Mononuclear cell (primary cell): Measurements from ENCODE around the gene FLT1. TPM values are rescaled to one million over a fixed set of nuclear protein-coding genes. Genes with fewer than 3 reads are reported as not detected.

Source experiments
- H3K27me3 ChIP-seq: 2 replicates; pipeline ENCODE4 v1.6.0; 2011; ENCODE audit warnings: low read length, control low read depth; ENCODE audit not compliant: insufficient read depth
- H3K4me1 ChIP-seq: 2 replicates; pipeline ENCODE4 v1.5.1; 2011; ENCODE audit warnings: mild to moderate bottlenecking, low read length, control low read depth; ENCODE audit not compliant: insufficient read depth
- H3K4me3 ChIP-seq: 2 replicates; pipeline ENCODE4 v1.5.1; 2011; ENCODE audit warnings: mild to moderate bottlenecking, low read length, moderate library complexity
- H3K9me3 ChIP-seq: 2 replicates; pipeline ENCODE4 v1.5.1; 2011; ENCODE audit warnings: low read depth, mild to moderate bottlenecking, control low read depth, low read length
- total RNA-seq: library from RNA; depleted of rRNA; stranded (reverse); fragments of >200 nt; gene quantifications from one replicate; pipeline ENCODE4 v1.2.3, GENCODE V29; 2012

Gene FLT1
- total RNA-seq, 1 donor = 1.8 TPM

DNA sequence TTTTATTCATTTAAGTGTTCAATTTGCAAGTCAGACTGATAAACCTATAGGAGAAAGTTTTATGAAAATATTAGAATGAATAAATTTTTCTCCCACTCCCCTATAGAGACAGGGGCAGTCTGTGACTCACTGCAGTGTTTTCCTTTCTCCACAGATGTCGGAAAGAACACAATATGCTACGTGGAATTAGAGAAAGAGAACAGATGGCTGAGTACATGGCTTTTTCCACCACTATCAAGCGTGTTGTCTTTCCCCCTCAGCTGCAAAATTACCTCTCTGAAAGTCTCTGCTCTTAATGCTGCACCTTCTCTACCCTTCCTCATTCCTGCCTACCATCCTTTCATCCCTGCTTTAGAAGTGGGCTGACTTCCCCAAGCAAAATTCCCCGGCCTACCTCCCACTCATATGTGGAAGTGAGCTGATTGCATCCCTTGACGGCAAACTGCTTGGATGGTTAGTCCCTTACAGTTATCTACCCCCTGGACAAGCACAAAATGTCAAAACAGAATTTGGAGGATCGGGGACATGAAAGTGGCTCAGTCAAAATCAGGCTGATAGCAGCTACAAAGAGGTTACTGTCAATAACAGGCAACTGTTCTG, 30.0 kb downstream of the FLT1 start:
- Histone ChIP-seq H3K27me3 (no peaks in the 10 kb centered on the region), H3K4me1 (peaks cover 20% of the 10 kb centered on the region), H3K4me3 (no peak overlapping the region), H3K9me3 (no peaks in the 10 kb centered on the region)

DNA sequence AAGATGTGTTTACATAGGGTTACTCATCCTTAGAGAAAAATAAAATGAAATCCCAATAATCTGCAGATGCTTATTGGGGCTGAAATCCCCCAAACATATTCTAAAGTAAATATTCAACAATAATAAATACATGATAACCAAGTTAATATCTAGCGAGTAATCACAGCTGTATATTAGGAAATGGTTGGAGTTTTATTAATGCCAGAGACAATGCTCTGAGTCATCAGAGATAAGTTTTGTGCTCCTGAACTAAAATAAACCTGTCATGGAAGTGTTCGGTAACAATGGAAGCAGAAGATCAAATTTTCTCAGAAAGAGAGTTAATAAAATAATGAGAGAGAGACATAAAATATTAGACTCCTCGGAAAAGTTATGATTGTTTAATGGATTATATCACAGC, 31.4 kb downstream of the FLT1 start:
- H3K4me1 ChIP-seq = peaks cover 14% of the 10 kb centered on the region
- H3K27me3 ChIP-seq = no peaks in the 10 kb centered on the region
- no peaks in the 10 kb centered on the region for H3K9me3 ChIP-seq
- H3K4me3 ChIP-seq = no peak overlapping the region

DNA sequence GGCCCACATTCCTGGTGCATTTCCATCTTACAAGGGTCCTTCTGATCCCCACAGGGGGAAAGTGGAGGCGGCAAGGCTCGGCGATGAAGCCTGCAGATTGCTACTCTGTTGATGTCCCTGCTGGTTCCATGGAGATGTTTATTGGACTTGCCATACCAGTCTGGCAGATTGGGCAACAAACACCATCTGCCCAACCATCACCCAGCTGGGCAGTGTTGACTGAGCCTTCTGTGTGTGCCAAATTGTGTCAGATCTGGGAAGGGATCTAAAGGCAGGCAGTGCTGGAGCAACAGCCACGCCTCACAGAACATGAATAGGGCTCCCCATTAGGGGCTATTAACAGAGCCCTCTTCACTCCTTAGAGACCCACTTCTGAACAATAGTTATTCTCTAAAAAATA, 35.0 kb downstream of the FLT1 start:
- Histone ChIP-seq H3K9me3 (no peaks in the 10 kb centered on the region), H3K4me3 (no peak overlapping the region), H3K27me3 (no peaks in the 10 kb centered on the region), H3K4me1 (no peaks in the 10 kb centered on the region)

DNA sequence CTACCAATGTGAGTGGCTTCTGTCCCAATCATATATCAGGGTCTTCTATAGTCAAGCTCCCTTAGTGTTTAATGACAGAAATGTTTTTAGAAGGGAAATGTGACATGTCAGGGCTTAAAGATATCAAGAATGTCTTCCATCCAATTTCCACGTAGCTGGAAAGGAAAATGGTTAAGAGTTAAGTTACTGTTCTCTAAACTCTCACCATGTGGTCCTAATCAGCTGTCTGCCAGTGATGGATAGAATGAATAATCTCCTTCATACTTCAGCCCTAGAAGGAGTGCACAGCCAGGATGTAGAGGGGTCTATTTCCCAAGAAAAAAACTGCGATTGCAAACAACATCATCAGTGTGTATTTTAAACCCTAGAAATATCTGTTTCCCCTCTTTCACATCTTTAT, 36.3 kb downstream of the FLT1 start:
- Histone ChIP-seq H3K4me1 (no peaks in the 10 kb centered on the region), H3K4me3 (no peak overlapping the region), H3K27me3 (no peaks in the 10 kb centered on the region), H3K9me3 (no peaks in the 10 kb centered on the region)

DNA sequence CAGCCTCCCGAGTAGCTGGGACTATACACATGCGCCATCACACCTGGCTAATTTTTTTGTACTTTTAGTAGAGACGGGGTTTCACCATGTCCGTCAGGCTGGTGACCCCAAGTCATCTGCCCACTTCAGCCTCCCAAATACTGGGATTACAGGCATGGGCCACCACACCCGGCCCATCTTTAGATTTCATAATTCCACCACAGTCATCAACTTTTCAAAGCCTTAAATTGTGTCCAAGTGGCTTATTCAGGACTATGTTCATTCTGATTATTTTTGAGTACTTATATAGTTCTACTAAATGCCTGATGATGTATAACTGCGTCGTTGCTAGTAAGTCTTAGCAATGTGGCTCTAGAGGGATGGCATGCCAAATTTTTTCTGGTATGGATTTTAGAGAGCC, 36.9 kb downstream of the FLT1 start:
- Histone ChIP-seq H3K4me1 (no peaks in the 10 kb centered on the region), H3K4me3 (no peak overlapping the region), H3K27me3 (no peaks in the 10 kb centered on the region), H3K9me3 (no peaks in the 10 kb centered on the region)

DNA sequence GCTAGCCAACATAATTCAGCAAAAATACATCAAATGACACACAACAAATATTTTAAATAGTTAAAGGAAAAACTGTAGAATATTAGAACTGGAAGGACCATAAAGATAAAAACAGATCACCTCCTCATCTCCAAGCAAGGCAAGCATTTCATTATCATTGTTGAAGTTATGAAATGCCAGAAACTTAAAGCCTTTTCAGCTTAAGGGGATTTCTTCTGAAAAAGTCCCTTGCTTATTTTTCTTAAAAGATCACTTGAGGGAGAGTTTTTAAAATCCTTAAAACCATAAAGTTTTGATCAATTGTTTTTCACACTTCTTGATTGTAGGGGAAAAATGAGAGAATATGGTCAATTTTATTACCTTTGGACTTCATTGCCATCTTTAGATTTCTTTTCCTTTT, 37.4 kb downstream of the FLT1 start:
- Histone ChIP-seq H3K4me1 (no peaks in the 10 kb centered on the region), H3K9me3 (no peaks in the 10 kb centered on the region), H3K27me3 (no peaks in the 10 kb centered on the region), H3K4me3 (no peak overlapping the region)

DNA sequence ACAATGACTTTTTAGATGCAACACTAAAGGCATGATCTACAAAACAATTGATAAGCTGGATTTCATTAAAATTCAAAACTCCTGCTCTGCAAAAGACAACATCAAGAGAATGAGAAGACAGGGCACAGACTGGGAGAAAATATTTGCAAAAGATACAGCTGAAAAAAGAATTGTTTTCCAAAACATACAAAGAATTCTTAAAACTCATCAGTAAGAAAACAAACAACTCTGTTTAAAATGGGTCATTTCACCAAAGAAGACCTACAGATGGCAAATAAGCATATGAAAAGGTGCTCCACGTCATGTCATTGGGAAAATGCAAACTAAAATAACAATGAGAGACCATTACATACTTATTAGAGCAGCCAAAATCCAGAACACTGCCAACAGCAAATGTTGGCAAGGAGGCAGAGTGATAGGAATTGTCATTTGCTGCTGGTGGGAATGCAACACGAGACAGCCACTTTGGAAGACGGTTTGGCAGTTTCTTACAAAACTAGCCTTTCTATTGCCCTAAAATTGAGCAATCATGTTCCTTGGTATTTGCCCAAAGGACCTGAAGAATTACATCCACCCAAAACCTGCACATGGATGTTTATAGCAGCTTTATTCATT, 39.2 kb downstream of the FLT1 start:
- no peak overlapping the region for H3K4me3 ChIP-seq
- no peaks in the 10 kb centered on the region for H3K27me3 ChIP-seq
- no peaks in the 10 kb centered on the region for H3K9me3 ChIP-seq
- no peaks in the 10 kb centered on the region for H3K4me1 ChIP-seq

DNA sequence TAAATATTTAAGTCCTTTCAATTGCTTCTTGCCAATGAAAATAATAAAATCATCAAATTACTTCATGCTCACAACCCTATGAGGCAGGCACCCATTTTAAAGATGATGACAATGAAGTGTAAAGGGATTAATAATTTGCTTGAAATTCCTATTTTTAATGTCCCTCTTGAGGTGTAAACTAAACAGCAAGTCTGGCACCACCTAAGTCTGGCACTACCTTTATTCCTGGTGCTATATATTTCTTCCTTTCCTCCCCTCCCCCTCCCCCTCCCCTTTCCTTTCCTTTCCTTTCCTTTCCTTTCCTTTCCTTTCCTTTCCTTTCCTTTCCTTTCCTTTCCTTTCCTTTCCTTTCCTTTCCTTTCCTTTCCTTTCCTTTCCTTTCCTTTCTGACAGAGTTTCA, 42.2 kb downstream of the FLT1 start:
- H3K9me3 ChIP-seq = peaks cover 4% of the 10 kb centered on the region

DNA sequence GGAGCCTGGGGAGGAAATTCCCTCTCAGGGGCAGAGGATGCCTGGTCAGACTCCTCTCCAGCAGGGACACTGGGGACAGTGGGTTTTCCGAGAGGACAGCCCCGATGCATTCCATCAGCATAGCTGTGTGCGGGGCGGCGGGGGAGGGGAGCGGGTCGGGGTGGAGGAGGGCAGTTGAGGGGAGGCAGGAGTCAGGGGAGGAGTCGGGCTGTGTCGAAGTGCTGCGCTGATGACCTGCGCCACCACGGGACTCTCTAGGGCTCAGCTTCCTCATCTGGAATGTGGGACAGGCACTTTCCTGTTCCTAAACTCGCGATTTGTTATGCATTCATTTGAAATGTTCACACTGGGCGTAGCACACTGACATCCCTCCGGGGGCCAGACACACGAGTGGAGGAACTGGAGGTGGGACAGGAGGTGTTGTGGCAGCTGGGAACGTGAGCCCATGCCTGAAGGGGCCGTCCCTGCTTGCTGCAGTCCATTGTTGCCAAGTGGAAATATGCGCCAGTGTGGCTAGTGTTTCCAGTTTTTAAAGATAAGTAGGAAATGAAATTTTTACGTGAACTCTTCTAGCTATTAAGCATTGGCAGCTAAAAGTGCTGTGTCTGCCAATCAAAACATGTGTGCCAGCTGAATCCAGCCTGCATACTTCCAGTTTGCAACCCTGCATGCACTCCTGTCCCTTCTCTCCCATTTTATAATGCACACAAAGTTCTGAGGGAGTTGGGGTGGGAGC, 43.3 kb downstream of the FLT1 start:
- H3K27me3 ChIP-seq = no peaks in the 10 kb centered on the region
- H3K9me3 ChIP-seq = peaks cover 4% of the 10 kb centered on the region
- H3K4me3 ChIP-seq = no peak overlapping the region
- H3K4me1 ChIP-seq = no peaks in the 10 kb centered on the region

More for the DNA sequence above, 42.2 kb downstream of the FLT1 start:
- no peak overlapping the region for H3K4me3 ChIP-seq
- H3K4me1 ChIP-seq = no peaks in the 10 kb centered on the region
- no peaks in the 10 kb centered on the region for H3K27me3 ChIP-seq

DNA sequence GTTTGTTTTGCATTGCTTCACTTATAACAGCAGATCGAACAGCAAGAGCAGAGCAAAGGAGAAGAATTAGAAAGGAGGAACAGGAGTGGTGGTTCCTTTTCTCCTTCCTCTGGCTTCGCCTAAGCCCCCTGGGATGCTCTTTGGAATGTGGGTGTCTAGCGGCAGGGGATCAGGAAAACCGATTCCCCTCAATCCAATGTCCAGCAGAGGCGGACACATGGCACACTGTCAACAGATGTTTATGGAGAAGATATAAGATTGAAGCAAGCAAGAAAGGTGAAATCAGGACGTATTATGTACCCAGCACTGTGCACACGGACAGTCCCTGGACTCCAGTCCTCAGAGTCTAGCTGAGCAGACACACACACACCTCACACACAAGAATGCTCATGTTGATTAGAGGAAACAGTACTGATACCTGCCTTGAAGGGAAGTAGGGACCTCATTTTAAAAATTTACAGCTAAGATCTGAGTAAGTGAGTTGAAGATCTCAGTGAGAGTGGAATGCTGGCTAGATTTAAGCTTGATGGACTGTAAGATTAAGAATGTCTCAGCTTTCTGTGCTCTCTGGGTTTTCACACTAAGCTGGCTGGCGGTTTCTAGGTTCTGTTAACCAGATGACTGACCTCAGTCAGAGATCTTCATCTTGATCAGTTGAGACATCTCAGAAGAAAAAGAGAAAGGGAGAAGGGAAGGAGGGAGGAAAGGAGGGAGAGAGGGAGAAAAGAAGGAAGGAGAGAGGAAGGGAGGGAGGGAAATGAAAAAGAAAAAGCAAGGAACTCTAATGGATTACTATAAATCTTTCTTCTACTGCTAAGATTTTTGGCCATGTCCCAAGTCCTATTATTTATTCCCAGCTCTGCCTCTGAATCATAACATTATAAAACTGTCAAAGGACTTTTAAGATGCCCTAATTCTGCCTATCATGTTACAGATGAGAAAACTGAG, 44.8 kb downstream of the FLT1 start:
- no peaks in the 10 kb centered on the region for H3K4me1 ChIP-seq
- H3K27me3 ChIP-seq = peaks cover 3% of the 10 kb centered on the region
- peaks cover 12% of the 10 kb centered on the region for H3K9me3 ChIP-seq
- H3K4me3 ChIP-seq = no peak overlapping the region

DNA sequence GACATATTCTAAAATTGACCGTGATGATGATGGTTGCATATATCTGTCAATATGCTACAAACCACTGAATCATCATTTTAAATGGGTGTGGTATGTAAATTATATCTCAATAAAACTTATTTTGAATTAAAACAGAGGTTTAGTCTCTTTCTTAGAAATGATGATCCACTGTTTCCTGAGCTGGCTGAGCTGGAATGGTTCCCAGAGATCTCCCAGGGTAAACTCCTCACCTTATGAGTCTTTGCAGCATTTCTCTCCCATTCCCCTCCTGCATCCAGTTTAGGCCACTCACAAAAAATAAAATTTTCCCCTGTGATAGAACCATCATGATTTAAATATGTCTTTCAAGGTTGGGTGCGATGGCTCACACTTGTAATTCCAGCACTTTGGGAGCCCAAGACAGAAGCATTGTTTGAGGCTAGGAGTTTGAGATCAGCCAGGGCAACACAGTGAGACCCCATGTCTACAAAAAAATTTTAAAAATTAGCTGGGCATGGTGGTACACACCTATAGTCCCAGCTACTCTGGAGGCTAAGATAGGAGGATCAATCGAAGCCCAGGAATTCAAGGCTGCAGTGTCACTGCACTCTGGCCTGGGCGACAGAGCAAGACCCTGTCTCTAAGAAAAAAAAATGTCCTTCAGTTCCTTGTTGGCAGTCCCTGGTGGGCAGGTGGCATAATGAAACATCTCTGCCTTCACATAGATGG, 46.1 kb downstream of the FLT1 start:
- H3K4me1 ChIP-seq = no peaks in the 10 kb centered on the region
- H3K9me3 ChIP-seq = peaks cover 12% of the 10 kb centered on the region
- H3K4me3 ChIP-seq = no peak overlapping the region
- peaks cover 3% of the 10 kb centered on the region for H3K27me3 ChIP-seq

DNA sequence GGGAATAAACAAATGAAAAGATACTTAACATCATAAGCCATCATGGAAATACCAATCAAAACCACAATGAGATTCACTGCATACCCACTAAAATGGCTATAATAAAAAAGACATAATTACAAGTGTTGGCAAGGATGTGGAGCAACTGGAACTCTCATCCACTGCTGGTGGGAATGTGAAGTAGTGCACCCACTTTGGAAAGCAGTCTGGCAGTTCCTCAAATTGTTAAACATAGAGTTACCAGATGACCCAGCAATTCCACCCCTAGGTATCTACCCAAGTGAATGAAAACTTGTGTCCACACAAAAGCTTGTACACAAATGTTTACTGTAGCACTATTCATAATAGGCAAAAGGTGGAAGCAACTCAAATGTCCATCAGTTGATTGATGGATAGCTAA, 46.9 kb downstream of the FLT1 start:
- peaks cover 3% of the 10 kb centered on the region for H3K27me3 ChIP-seq
- peaks cover 12% of the 10 kb centered on the region for H3K9me3 ChIP-seq
- H3K4me3 ChIP-seq = no peak overlapping the region
- H3K4me1 ChIP-seq = no peaks in the 10 kb centered on the region

DNA sequence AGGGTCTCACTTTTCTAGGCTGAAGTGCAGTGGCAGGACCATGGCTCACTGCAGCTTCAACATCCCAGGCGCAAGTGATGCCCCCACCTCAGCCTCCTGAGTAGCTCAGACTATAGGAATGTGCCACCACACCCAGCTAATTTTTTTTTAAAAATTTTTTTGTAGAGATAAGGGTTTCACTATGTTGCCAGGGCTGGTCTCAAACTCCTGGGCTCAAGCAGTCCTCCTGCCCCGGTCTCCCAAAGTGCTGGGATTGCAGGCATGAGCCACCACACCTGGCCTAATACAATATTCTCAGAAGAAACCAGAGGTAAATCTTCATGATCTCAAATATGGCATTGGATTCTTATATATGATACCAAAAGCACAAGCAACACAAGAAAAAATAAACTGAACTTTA, 47.7 kb downstream of the FLT1 start:
- Histone ChIP-seq H3K27me3 (peaks cover 5% of the 10 kb centered on the region), H3K4me3 (no peak overlapping the region), H3K4me1 (no peaks in the 10 kb centered on the region), H3K9me3 (peaks cover 12% of the 10 kb centered on the region)

DNA sequence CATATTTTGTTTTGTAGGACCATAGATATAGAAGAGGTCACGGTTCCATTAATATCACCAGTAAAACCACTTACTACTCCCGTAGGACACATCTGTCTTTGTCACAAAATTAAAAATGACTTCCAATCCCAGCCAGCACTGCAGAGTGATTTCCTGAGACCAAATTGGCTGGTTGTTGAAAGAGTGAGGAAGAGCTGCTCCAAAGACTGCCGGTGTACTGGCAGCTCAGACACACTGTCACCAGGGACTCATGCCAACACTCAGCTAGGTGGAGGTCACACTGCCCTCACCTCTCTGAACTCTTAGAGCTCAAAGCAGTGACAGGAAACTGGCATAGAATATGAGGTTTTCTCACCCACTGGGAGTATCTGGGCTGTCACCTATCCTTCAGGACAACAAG, 52.1 kb downstream of the FLT1 start:
- H3K9me3 ChIP-seq = peaks cover 9% of the 10 kb centered on the region
- H3K4me3 ChIP-seq = no peak overlapping the region
- H3K4me1 ChIP-seq = no peaks in the 10 kb centered on the region
- peaks cover 5% of the 10 kb centered on the region for H3K27me3 ChIP-seq
